ENCODE measurements around the gene MTA1. TPM values are rescaled to one million over a fixed set of nuclear protein-coding genes. Genes with fewer than 3 reads are reported as not detected.
A peak's percentile ranks its signal among the peaks of the same experiment; 100 is the strongest.

Gene MTA1
- total RNA-seq, 4 donors from 2014 or later, result 49.0 to 94.2 (median 67.9) TPM

DNA sequence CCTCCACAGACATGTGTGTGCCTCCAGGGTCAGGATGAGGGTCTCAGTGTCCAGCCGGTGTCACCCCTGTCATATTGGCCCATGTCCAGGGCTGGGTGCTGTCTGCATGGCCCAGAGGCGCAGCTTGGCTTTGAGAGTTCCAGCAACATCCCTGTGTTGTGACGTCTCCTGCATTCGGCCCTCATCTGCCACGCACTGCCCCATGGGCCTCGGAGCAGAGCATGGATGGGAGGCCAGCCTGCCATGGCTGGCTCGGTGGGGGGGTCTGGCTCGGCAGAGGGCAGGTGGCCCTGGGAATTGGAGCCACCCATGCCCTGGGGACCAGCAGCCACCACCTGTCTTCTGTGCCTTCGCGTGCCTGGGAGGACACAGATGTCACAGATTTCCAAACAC, 32.1 kb upstream of the MTA1 start:
- DNase-seq (ENCODE audit: extremely low spot score), result no peak
- WGBS, result 100% methylated on average over 1 of the region's 10 CpGs
- H3K4me3 ChIP-seq, result no peak overlapping the region
- H3K27ac ChIP-seq (replicated peaks in 1 of 4), result no peak overlapping the region
- H3K27me3 ChIP-seq, result no peaks in the 10 kb centered on the region
- H3K36me3 ChIP-seq, result peaks cover 24 to 83% (median 77%) of the 10 kb centered on the region in 4 donors
- no peak for TF ChIP-seq POLR2AphosphoS5 (IDR thresholded peaks at IDR 0.05)
- TF ChIP-seq, protein P1, sequence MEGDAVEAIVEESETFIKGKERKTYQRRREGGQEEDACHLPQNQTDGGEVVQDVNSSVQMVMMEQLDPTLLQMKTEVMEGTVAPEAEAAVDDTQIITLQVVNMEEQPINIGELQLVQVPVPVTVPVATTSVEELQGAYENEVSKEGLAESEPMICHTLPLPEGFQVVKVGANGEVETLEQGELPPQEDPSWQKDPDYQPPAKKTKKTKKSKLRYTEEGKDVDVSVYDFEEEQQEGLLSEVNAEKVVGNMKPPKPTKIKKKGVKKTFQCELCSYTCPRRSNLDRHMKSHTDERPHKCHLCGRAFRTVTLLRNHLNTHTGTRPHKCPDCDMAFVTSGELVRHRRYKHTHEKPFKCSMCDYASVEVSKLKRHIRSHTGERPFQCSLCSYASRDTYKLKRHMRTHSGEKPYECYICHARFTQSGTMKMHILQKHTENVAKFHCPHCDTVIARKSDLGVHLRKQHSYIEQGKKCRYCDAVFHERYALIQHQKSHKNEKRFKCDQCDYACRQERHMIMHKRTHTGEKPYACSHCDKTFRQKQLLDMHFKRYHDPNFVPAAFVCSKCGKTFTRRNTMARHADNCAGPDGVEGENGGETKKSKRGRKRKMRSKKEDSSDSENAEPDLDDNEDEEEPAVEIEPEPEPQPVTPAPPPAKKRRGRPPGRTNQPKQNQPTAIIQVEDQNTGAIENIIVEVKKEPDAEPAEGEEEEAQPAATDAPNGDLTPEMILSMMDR (IDR thresholded peaks at IDR 0.05), result no peak
- TF ChIP-seq EP300 (IDR thresholded peaks at IDR 0.05), result no peak
- TF ChIP-seq POLR2A (IDR thresholded peaks at IDR 0.05; ENCODE audit: low read depth), result no peak
- intact Hi-C loops (cut with DNase I), result no loop called here
- H3K9me3 ChIP-seq, result no peaks in the 10 kb centered on the region
- H3K4me1 ChIP-seq, result peaks cover 0 to 24% (median 16%) of the 10 kb centered on the region in 4 donors

DNA sequence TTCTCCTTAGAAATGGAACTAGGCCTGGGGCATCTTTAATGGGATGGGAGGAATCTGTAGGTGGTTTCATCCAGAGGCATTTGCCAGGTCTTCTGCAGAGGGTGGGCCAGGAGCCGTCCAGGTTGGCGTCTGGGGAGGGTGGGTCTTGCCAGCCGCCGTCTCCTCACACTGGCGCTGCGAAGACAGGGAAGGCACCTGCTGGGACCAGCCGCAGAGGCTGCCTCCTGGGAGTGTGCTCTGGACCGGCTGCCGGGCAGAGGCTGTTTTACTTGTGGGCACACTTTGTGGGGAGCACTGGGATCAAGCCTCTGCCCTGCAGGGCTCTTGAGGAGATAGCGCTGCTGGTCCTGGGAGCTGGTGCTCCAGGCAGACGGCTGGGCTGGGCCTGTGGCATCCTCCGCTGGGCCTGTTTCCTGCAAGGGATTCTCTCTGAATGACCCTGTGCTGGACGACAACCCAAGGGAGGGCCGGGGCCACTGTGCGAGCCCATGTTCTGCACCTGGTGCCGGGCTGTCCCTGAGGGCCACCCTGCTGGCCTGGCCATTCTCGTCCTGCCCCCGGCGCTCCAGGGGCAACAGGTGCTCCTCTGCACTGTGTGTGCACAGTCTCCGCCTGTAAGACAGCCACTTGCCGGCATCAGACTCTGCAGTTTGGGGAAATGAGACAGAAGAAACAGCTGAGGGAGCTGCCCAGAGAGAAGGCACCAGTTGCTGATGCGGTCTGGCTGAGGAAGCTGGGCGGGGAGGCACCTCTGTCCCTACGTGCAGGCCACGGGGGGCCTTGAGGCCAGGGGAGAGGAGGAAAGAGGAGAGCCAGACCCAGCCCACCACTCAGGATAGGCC, 31.3 kb upstream of the MTA1 start:
- intact Hi-C loops (cut with DNase I), result no loop called here
- 72% methylated on average over 13 of the region's 25 CpGs for WGBS
- Histone ChIP-seq H3K27ac (replicated peaks in 1 of 4) (peak overlapping the region in 3 of 4 donors; percentile 47 to 63 (median 58)), H3K4me3 (no peak overlapping the region), H3K36me3 (peaks cover 17 to 83% (median 73%) of the 10 kb centered on the region in 4 donors), H3K9me3 (no peaks in the 10 kb centered on the region), H3K4me1 (peaks cover 0 to 24% (median 16%) of the 10 kb centered on the region in 4 donors), H3K27me3 (no peaks in the 10 kb centered on the region)
- TF ChIP-seq, protein P1 (IDR thresholded peaks at IDR 0.05), result no peak
- no peak for TF ChIP-seq EP300 (IDR thresholded peaks at IDR 0.05)
- no peak for TF ChIP-seq POLR2A (IDR thresholded peaks at IDR 0.05; ENCODE audit: low read depth)
- DNase-seq (ENCODE audit: extremely low spot score), result no peak

DNA sequence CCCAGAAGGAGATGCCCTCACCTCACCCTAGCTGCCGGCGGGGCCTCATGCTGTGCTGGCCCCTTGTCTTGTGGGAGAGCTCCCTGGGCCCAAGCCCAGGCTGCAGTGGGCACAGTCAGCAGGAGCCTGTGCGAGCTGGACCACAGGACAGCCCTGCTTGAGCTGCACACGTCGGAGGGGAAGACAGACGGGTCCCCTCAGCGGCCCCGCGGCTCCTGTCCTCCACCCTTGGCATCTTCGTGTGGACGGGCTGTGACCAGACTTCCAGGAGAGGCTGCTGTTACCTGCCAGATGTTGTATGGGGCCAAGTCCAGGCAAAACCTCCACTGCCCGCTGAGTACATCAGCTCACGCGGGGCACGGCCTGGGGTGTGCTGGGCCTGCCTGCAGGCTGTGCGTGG, 30.7 kb upstream of the MTA1 start:
- Histone ChIP-seq H3K9me3 (no peaks in the 10 kb centered on the region), H3K27ac (replicated peaks in 1 of 4) (peak overlapping the region in 3 of 4 donors; percentile 47 to 63 (median 58)), H3K27me3 (no peaks in the 10 kb centered on the region), H3K4me1 (peaks cover 0 to 24% (median 16%) of the 10 kb centered on the region in 4 donors), H3K4me3 (no peak overlapping the region), H3K36me3 (peaks cover 11 to 83% (median 68%) of the 10 kb centered on the region in 4 donors)
- TF ChIP-seq POLR2A (IDR thresholded peaks at IDR 0.05; ENCODE audit: low read depth) (no peak), EP300 (IDR thresholded peaks at IDR 0.05) (no peak), POLR2AphosphoS5 (IDR thresholded peaks at IDR 0.05) (no peak)
- TF ChIP-seq, protein P1 (IDR thresholded peaks at IDR 0.05), result no peak
- intact Hi-C loops (cut with DNase I), result no loop called here
- no peak for DNase-seq (ENCODE audit: extremely low spot score)
- WGBS, result 92% methylated on average over 14 of the region's 16 CpGs

DNA sequence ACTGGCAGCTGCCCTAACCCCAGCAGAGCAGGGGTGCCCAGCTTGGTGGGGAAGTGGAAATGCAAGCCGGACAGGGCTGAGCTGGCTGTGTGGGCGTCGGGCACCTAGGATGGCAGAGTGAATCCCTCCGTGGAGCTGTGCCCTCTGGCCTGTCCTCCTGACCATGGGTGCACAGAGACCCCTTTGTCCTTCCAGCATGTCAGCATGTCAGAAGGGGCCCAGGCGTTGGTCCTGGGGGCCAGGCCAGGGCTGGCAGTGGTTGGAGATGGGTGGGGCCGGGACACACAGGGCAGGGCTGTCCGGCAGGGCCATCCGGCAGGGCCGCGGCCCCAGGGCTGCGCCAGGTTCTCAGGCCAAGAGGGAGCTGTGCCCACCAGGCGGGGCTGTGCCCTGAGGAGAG, 30.1 kb upstream of the MTA1 start:
- 80% methylated on average over 2 of the region's 12 CpGs for WGBS
- intact Hi-C loops (cut with DNase I), result no loop called here
- DNase-seq (ENCODE audit: extremely low spot score), result no peak

More for the DNA sequence above, 30.1 kb upstream of the MTA1 start:
- peak overlapping the region; percentile 33 to 63 (median 52) for H3K27ac ChIP-seq (replicated peaks in 1 of 4)
- no peak overlapping the region for H3K4me3 ChIP-seq
- H3K4me1 ChIP-seq, result peaks cover 0 to 26% (median 16%) of the 10 kb centered on the region in 4 donors
- no peaks in the 10 kb centered on the region for H3K9me3 ChIP-seq
- H3K27me3 ChIP-seq, result no peaks in the 10 kb centered on the region
- peaks cover 5 to 83% (median 68%) of the 10 kb centered on the region in 4 donors for H3K36me3 ChIP-seq
- TF ChIP-seq POLR2AphosphoS5 (IDR thresholded peaks at IDR 0.05) (no peak), POLR2A (IDR thresholded peaks at IDR 0.05; ENCODE audit: low read depth) (no peak), EP300 (IDR thresholded peaks at IDR 0.05) (no peak)
- TF ChIP-seq, protein P1 (IDR thresholded peaks at IDR 0.05), result no peak
